ENCODE measurements around the gene BTBD3. TPM values are rescaled to one million over a fixed set of nuclear protein-coding genes. Genes with fewer than 3 reads are reported as not detected.

BTBD3 gene
- total RNA-seq, 1 experiment from 2014 or later: 38.5 TPM

GRCh38 chr20:11926292-11926998 is 8.8 kb downstream of the BTBD3 start:
- Mint-ChIP-seq H3K27ac (no peak overlapping the region), H3K4me3 (no peak overlapping the region), H3K27me3 (ENCODE audit: low read depth) (no peaks in the 10 kb centered on the region), H3K9me3 (no peaks in the 10 kb centered on the region), H3K36me3 (peaks cover 23% of the 10 kb centered on the region), H3K4me1 (peaks cover 5% of the 10 kb centered on the region)
- CTCF ChIA-PET: interaction anchor here (1.0 to 1.5 kb wide), 2 partner anchors 13 to 14 kb away, joined by 3 to 5 read pairs; no protein-coding TSS in a partner anchor
- TF ChIP-seq MYBL2 (CRISPR knock-in tag; IDR thresholded peaks at IDR 0.05) (no peak), ZNF232 (CRISPR knock-in tag; IDR thresholded peaks at IDR 0.05) (no peak), NFE2L1 (CRISPR knock-in tag; IDR thresholded peaks at IDR 0.05) (no peak), RELA (CRISPR knock-in tag; IDR thresholded peaks at IDR 0.05; ENCODE audit: borderline replicate concordance) (no peak), CREB1 (CRISPR knock-in tag; IDR thresholded peaks at IDR 0.05) (no peak), TP53 (CRISPR knock-in tag; IDR thresholded peaks at IDR 0.05) (no peak), MXD4 (CRISPR knock-in tag; IDR thresholded peaks at IDR 0.05; ENCODE audit: borderline replicate concordance) (no peak), FOXJ3 (CRISPR knock-in tag; IDR thresholded peaks at IDR 0.05; ENCODE audit: borderline replicate concordance) (no peak), OVOL2 (CRISPR knock-in tag; IDR thresholded peaks at IDR 0.05; ENCODE audit: borderline replicate concordance) (no peak), TEAD4 (CRISPR knock-in tag; IDR thresholded peaks at IDR 0.05) (no peak), ZNF219 (CRISPR knock-in tag; IDR thresholded peaks at IDR 0.05; ENCODE audit: borderline replicate concordance) (no peak), TEAD1 (CRISPR knock-in tag; IDR thresholded peaks at IDR 0.05) (no peak)
- TF ChIP-seq, protein P1, sequence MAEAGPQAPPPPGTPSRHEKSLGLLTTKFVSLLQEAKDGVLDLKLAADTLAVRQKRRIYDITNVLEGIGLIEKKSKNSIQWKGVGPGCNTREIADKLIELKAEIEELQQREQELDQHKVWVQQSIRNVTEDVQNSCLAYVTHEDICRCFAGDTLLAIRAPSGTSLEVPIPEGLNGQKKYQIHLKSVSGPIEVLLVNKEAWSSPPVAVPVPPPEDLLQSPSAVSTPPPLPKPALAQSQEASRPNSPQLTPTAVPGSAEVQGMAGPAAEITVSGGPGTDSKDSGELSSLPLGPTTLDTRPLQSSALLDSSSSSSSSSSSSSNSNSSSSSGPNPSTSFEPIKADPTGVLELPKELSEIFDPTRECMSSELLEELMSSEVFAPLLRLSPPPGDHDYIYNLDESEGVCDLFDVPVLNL (CRISPR knock-in tag; IDR thresholded peaks at IDR 0.05; ENCODE audit: borderline replicate concordance, low read depth): no peak
- TF ChIP-seq, protein P2, sequence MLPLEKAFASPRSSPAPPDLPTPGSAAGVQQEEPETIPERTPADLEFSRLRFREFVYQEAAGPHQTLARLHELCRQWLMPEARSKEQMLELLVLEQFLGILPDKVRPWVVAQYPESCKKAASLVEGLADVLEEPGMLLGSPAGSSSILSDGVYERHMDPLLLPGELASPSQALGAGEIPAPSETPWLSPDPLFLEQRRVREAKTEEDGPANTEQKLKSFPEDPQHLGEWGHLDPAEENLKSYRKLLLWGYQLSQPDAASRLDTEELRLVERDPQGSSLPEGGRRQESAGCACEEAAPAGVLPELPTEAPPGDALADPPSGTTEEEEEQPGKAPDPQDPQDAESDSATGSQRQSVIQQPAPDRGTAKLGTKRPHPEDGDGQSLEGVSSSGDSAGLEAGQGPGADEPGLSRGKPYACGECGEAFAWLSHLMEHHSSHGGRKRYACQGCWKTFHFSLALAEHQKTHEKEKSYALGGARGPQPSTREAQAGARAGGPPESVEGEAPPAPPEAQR (CRISPR knock-in tag; IDR thresholded peaks at IDR 0.05): no peak
- TF ChIP-seq, protein P3, sequence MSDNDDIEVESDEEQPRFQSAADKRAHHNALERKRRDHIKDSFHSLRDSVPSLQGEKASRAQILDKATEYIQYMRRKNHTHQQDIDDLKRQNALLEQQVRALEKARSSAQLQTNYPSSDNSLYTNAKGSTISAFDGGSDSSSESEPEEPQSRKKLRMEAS (CRISPR knock-in tag; IDR thresholded peaks at IDR 0.05): no peak
- TF ChIP-seq, protein P4, sequence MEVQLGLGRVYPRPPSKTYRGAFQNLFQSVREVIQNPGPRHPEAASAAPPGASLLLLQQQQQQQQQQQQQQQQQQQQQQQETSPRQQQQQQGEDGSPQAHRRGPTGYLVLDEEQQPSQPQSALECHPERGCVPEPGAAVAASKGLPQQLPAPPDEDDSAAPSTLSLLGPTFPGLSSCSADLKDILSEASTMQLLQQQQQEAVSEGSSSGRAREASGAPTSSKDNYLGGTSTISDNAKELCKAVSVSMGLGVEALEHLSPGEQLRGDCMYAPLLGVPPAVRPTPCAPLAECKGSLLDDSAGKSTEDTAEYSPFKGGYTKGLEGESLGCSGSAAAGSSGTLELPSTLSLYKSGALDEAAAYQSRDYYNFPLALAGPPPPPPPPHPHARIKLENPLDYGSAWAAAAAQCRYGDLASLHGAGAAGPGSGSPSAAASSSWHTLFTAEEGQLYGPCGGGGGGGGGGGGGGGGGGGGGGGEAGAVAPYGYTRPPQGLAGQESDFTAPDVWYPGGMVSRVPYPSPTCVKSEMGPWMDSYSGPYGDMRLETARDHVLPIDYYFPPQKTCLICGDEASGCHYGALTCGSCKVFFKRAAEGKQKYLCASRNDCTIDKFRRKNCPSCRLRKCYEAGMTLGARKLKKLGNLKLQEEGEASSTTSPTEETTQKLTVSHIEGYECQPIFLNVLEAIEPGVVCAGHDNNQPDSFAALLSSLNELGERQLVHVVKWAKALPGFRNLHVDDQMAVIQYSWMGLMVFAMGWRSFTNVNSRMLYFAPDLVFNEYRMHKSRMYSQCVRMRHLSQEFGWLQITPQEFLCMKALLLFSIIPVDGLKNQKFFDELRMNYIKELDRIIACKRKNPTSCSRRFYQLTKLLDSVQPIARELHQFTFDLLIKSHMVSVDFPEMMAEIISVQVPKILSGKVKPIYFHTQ (CRISPR knock-in tag; IDR thresholded peaks at IDR 0.05): no peak
- ATAC-seq (no peak), DNase-seq (ENCODE audit: low spot score) (no peak)
- POLR2A ChIA-PET: no interaction called here

GRCh38 chr20:11929947-11930346 is 12.3 kb downstream of the BTBD3 start:
- no peak overlapping the region for H3K4me3 Mint-ChIP-seq
- DNase-seq (ENCODE audit: low spot score) (no peak), ATAC-seq (no peak)
- no peaks in the 10 kb centered on the region for H3K27me3 Mint-ChIP-seq (ENCODE audit: low read depth)
- H3K27ac Mint-ChIP-seq: no peak overlapping the region
- no peaks in the 10 kb centered on the region for H3K9me3 Mint-ChIP-seq
- H3K4me1 Mint-ChIP-seq: peaks cover 5% of the 10 kb centered on the region
- ChIA-PET CTCF (no interaction called here), POLR2A (no interaction called here)
- peaks cover 7% of the 10 kb centered on the region for H3K36me3 Mint-ChIP-seq
- TF ChIP-seq FOXJ3 (CRISPR knock-in tag; IDR thresholded peaks at IDR 0.05; ENCODE audit: borderline replicate concordance) (no peak), ELF4 (CRISPR knock-in tag; IDR thresholded peaks at IDR 0.05; ENCODE audit: low read depth) (no peak), NR1H2 (CRISPR knock-in tag; IDR thresholded peaks at IDR 0.05) (no peak), ETV6 (CRISPR knock-in tag; IDR thresholded peaks at IDR 0.05) (no peak), OVOL2 (CRISPR knock-in tag; IDR thresholded peaks at IDR 0.05; ENCODE audit: borderline replicate concordance) (no peak), NR3C1 (CRISPR knock-in tag; conservative IDR thresholded peaks at IDR 0.05; ENCODE audit: low read depth) (no peak)
- TF ChIP-seq, protein P1 (CRISPR knock-in tag; IDR thresholded peaks at IDR 0.05; ENCODE audit: borderline replicate concordance, low read depth): no peak
- TF ChIP-seq, protein P5, sequence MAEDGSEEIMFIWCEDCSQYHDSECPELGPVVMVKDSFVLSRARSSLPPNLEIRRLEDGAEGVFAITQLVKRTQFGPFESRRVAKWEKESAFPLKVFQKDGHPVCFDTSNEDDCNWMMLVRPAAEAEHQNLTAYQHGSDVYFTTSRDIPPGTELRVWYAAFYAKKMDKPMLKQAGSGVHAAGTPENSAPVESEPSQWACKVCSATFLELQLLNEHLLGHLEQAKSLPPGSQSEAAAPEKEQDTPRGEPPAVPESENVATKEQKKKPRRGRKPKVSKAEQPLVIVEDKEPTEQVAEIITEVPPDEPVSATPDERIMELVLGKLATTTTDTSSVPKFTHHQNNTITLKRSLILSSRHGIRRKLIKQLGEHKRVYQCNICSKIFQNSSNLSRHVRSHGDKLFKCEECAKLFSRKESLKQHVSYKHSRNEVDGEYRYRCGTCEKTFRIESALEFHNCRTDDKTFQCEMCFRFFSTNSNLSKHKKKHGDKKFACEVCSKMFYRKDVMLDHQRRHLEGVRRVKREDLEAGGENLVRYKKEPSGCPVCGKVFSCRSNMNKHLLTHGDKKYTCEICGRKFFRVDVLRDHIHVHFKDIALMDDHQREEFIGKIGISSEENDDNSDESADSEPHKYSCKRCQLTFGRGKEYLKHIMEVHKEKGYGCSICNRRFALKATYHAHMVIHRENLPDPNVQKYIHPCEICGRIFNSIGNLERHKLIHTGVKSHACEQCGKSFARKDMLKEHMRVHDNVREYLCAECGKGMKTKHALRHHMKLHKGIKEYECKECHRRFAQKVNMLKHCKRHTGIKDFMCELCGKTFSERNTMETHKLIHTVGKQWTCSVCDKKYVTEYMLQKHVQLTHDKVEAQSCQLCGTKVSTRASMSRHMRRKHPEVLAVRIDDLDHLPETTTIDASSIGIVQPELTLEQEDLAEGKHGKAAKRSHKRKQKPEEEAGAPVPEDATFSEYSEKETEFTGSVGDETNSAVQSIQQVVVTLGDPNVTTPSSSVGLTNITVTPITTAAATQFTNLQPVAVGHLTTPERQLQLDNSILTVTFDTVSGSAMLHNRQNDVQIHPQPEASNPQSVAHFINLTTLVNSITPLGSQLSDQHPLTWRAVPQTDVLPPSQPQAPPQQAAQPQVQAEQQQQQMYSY (CRISPR knock-in tag; IDR thresholded peaks at IDR 0.05): no peak
- TF ChIP-seq, protein P4 (CRISPR knock-in tag; IDR thresholded peaks at IDR 0.05): no peak
